Caco-2 (cell line): Measurements from ENCODE around the gene TP53RK. TPM values are rescaled to one million over a fixed set of nuclear protein-coding genes. Genes with fewer than 3 reads are reported as not detected.

ENCODE experiments used
- BruUV-seq: library from RNA; stranded (reverse); fragments of 400-500 nt; replicated peaks from 2 replicates; lab custom pipeline; 2021; lab: Mats Ljungman, UMichigan
- CTCF ChIA-PET: fragments of 300-600 bp; sonication (Branson Sonifier 250); formaldehyde crosslinking; loops from one replicate; lab custom pipeline; 2022; ENCODE audit warnings: antibody characterized with exemption; lab: Charles Lee
- POLR2A ChIA-PET: fragments of 300-600 bp; sonication (Branson Sonifier 250); formaldehyde crosslinking; loops from one replicate; lab custom pipeline; 2022; ENCODE audit warnings: antibody characterized with exemption; lab: Charles Lee
- DNase-seq, 2 experiments: peaks; one replicate each; pipeline versions ENCODE4 v3.0.0 to v3.0.0-alpha.2; 2020 to 2022
- H3K27me3 ChIP-seq: replicated peaks from 2 replicates; pipeline ENCODE4 v1.6.0; 2011; ENCODE audit warnings: low read length; ENCODE audit not compliant: control insufficient read depth, insufficient read depth
- H3K36me3 ChIP-seq: 2 replicates; pipeline ENCODE4 v1.5.1; 2011; ENCODE audit warnings: low read length; ENCODE audit not compliant: control insufficient read depth, insufficient read depth
- H3K4me1 ChIP-seq: fragments of 250-450 bp; sonication (Bioruptor Pico); 2 replicates; pipeline ENCODE4 v1.5.1; 2020; ENCODE audit warnings: mild to moderate bottlenecking
- H3K4me3 ChIP-seq: 2 replicates; pipeline ENCODE4 v1.5.1; 2011; ENCODE audit warnings: low read depth, mild to moderate bottlenecking, control low read depth, low read length
- H3K9me3 ChIP-seq: fragments of 250-450 bp; sonication (Bioruptor Pico); 2 replicates; pipeline ENCODE4 v1.5.1; 2020; ENCODE audit warnings: mild to moderate bottlenecking, moderate library complexity
- H3K27ac Mint-ChIP-seq: one replicate; pipeline ENCODE4 v1.8.0; 2022; ENCODE audit warnings: mixed read lengths; ENCODE audit not compliant: unreplicated experiment
- H3K27me3 Mint-ChIP-seq: one replicate; pipeline ENCODE4 v1.8.0; 2022; ENCODE audit warnings: mixed read lengths; ENCODE audit not compliant: insufficient read depth, unreplicated experiment
- H3K36me3 Mint-ChIP-seq: one replicate; pipeline ENCODE4 v1.8.0; 2022; ENCODE audit warnings: mild to moderate bottlenecking, mixed read lengths; ENCODE audit not compliant: insufficient read depth, unreplicated experiment
- H3K4me1 Mint-ChIP-seq: one replicate; pipeline ENCODE4 v1.8.0; 2022; ENCODE audit warnings: low read depth, mixed read lengths; ENCODE audit not compliant: unreplicated experiment
- H3K4me3 Mint-ChIP-seq: one replicate; pipeline ENCODE4 v1.8.0; 2022; ENCODE audit warnings: mild to moderate bottlenecking, moderate library complexity, mixed read lengths; ENCODE audit not compliant: unreplicated experiment
- H3K9me3 Mint-ChIP-seq: one replicate; pipeline ENCODE4 v1.8.0; 2022; ENCODE audit warnings: mixed read lengths; ENCODE audit not compliant: unreplicated experiment
- intact Hi-C: fragments of 100-400 bp; cut with micrococcal nuclease; formaldehyde crosslinking; loops from one replicate; pipeline ENCODE4 v1.10.0; 2022; ENCODE audit not compliant: unreplicated experiment
- total RNA-seq: library from RNA; stranded (reverse); gene quantifications from 2 replicates; pipeline ENCODE4 v1.2.3, GENCODE V29; 2022
- TF ChIP-seq, protein P1 (sequence below), 2 experiments: fragments of 200-600 bp in 1 of 2; IDR thresholded peaks; 1 replicate in 1 of 2; 2 replicates in 1 of 2; pipeline versions ENCODE4 v1.5.1 to v1.8.0; 2011 to 2022; ENCODE audit warnings: antibody characterized with exemption in 1 of 2, control low read depth in 1 of 2, inconsistent platforms in 1 of 2, low read depth in 1 of 2, low read length in 1 of 2, mild to moderate bottlenecking in 1 of 2, moderate library complexity in 1 of 2; ENCODE audit not compliant: insufficient read depth in 1 of 2, severe bottlenecking in 1 of 2, unreplicated experiment in 1 of 2

Gene TP53RK
- total RNA-seq, 1 experiment from 2014 or later, result 22.7 TPM

DNA sequence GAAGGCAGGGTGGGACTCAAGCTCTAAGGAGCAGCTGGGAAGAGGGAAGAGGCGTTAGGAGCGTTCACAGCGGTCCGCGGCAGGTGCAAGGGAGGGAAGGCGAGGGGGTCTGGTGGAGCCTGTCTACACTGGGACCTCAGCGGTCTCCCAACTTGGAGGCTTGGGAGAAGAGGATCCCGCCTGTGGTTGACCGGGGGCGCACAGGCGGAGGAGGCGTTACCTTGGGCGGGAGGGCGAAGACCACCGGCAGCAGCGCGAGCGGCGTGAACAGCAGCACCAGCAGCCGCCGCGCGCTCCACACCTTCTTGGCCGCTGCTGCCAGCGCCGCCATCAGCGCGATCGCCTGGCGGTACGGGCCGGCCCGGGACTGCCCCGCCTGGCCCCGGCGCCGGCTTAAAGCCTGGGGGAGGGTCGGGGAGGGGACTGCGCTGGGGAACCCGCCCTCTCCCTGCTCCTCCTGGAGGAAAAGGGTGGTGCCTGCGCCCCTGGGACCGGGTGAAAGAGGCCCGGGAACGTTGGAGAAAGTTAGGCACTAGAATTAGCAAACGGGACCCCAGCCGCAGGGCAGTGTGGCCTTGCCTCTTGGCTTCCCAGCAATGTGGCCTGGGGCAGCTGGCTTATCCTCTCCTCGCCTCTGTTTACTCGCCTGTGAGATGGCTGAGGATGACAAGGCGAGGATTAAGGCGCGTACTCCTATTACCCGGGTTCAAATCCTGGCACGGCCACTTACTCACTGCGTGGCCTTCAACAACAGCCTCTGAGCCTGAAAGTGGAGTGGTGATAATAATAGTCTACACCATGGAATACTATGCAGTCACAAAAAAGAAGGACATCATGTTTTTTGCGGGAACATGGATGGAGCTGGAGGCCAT, 37.9 kb downstream of the TP53RK start, which contains the start of gene SLC13A3:
Gene SLC13A3 (minus strand): TSS at position 369 of the 872 bp plus-strand sequence. CDS start 38 bp downstream, at position 331.
- H3K9me3 Mint-ChIP-seq, result peaks cover 2% of the 10 kb centered on the region

DNA sequence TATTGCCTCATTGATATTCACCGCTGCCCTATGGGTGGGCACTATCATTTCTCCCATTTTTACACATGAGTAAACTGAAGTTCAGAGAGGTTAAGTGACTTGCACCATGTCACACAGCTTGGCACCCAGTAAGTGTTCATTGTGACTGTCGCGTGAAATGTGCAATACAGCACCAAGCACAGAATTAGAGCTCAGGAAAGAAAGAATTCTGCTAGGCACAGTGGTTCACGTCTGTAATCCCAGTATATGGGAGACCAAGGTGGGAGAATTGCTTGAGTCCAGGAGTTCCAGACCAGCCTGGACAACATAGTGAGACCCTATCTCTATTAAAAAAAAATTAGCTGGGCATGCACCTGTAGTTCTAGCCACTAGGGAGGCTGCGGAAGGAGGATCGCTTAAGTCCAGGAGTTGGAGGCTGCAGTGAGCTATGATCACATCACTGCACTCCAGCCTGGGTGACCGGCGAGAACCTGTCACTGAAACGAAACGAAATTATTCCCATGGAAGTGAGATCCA, 38.6 kb downstream of the TP53RK start:
- Mint-ChIP-seq H3K27me3 (peaks cover 14% of the 10 kb centered on the region), H3K36me3 (no peaks in the 10 kb centered on the region), H3K4me3 (no peak overlapping the region), H3K9me3 (no peaks in the 10 kb centered on the region), H3K27ac (no peak overlapping the region), H3K4me1 (no peaks in the 10 kb centered on the region)
- Histone ChIP-seq H3K27me3 (no peaks in the 10 kb centered on the region), H3K9me3 (peaks cover 3% of the 10 kb centered on the region; the same call in 1 of the 2 replicates), H3K36me3 (no peaks in the 10 kb centered on the region), H3K4me1 (no peaks in the 10 kb centered on the region), H3K4me3 (no peak overlapping the region)
- intact Hi-C loops, result no loop called here
- ChIA-PET CTCF (no interaction called here), POLR2A (no interaction called here)
- DNase-seq, result no peak
- no TSS peak for BruUV-seq
- TF ChIP-seq, protein P1, sequence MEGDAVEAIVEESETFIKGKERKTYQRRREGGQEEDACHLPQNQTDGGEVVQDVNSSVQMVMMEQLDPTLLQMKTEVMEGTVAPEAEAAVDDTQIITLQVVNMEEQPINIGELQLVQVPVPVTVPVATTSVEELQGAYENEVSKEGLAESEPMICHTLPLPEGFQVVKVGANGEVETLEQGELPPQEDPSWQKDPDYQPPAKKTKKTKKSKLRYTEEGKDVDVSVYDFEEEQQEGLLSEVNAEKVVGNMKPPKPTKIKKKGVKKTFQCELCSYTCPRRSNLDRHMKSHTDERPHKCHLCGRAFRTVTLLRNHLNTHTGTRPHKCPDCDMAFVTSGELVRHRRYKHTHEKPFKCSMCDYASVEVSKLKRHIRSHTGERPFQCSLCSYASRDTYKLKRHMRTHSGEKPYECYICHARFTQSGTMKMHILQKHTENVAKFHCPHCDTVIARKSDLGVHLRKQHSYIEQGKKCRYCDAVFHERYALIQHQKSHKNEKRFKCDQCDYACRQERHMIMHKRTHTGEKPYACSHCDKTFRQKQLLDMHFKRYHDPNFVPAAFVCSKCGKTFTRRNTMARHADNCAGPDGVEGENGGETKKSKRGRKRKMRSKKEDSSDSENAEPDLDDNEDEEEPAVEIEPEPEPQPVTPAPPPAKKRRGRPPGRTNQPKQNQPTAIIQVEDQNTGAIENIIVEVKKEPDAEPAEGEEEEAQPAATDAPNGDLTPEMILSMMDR (IDR thresholded peaks at IDR 0.05; ENCODE audit: insufficient read depth in 1 of 2, low read depth in 1 of 2, low read length in 1 of 2, severe bottlenecking in 1 of 2, unreplicated experiment in 1 of 2), result no peak

More for the DNA sequence above, 37.9 kb downstream of the TP53RK start, which contains the start of gene SLC13A3:
- CTCF ChIA-PET, result interaction anchor here (0.6 kb wide), 1 partner anchor 25 kb away, joined by 3 read pairs; no protein-coding TSS in a partner anchor
- Mint-ChIP-seq H3K36me3 (no peaks in the 10 kb centered on the region), H3K4me3 (no peak within 1 kb of the TSS), H3K4me1 (no peaks in the 10 kb centered on the region), H3K27ac (no peak within 1 kb of the TSS), H3K27me3 (peaks cover 14% of the 10 kb centered on the region)
- no TSS peak for BruUV-seq
- TF ChIP-seq, protein P1 (IDR thresholded peaks at IDR 0.05; ENCODE audit: insufficient read depth in 1 of 2, low read depth in 1 of 2, low read length in 1 of 2, severe bottlenecking in 1 of 2, unreplicated experiment in 1 of 2), result no peak
- no peak for DNase-seq
- Histone ChIP-seq H3K27me3 (no peaks in the 10 kb centered on the region), H3K4me1 (no peaks in the 10 kb centered on the region), H3K9me3 (peaks cover 3% of the 10 kb centered on the region; the same call in 1 of the 2 replicates), H3K36me3 (no peaks in the 10 kb centered on the region), H3K4me3 (no peak within 1 kb of the TSS)
- POLR2A ChIA-PET, result no interaction called here
- intact Hi-C loops, result no loop called here

DNA sequence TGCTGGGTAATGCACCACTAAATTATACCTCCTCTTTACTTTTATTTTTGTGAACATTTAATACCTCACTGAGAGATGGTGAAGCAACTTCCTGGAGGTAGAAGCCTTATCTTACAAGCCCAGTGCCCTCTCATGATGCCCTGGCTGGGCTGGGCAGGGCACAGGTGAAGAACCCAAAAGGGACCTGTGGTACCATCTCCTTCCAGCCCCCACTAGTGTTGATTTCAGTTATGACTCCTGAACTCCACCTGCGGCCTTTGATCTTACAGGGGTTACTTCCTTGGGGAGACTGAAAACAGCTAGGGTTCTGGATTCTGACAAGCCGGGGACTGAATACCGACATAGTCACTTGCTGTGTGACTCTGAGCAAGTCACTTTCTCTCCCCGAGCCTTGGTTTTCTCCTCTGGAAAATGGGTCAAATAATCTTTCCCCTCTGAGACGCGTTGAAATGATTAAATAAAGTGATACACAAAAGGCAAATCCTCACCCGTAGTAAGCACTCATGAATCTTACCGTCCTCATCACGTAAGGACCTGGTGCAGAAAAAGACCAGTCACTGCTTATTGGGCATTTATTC, 39.2 kb downstream of the TP53RK start:
- Histone ChIP-seq H3K9me3 (peaks cover 3% of the 10 kb centered on the region; the same call in 1 of the 2 replicates), H3K4me3 (no peak overlapping the region), H3K27me3 (no peaks in the 10 kb centered on the region), H3K4me1 (no peaks in the 10 kb centered on the region), H3K36me3 (no peaks in the 10 kb centered on the region)
- H3K36me3 Mint-ChIP-seq, result no peaks in the 10 kb centered on the region
- no peak for DNase-seq
- no peak overlapping the region for H3K4me3 Mint-ChIP-seq
- TF ChIP-seq, protein P1 (IDR thresholded peaks at IDR 0.05; ENCODE audit: insufficient read depth in 1 of 2, low read depth in 1 of 2, low read length in 1 of 2, severe bottlenecking in 1 of 2, unreplicated experiment in 1 of 2), result no peak
- POLR2A ChIA-PET, result no interaction called here
- CTCF ChIA-PET, result no interaction called here
- H3K4me1 Mint-ChIP-seq, result no peaks in the 10 kb centered on the region
- no TSS peak for BruUV-seq
- intact Hi-C loops, result no loop called here
- H3K27me3 Mint-ChIP-seq, result peaks cover 17% of the 10 kb centered on the region
- H3K27ac Mint-ChIP-seq, result no peak overlapping the region
- H3K9me3 Mint-ChIP-seq, result no peaks in the 10 kb centered on the region
